Astrocyte of the cerebellum (primary cell): Measurements from ENCODE around the gene TGFBR1.
A peak's percentile ranks its signal among the peaks of the same experiment; 100 is the strongest.

ENCODE experiments used
- DNase-seq: peaks from one replicate; pipeline ENCODE4 v3.0.0-alpha.2; 2011; ENCODE audit warnings: low read depth
- H3K4me3 ChIP-seq: 2 replicates; pipeline ENCODE4 v1.5.1; 2011; ENCODE audit warnings: mild to moderate bottlenecking, low read depth, low read length, moderate library complexity
- in situ Hi-C: cut with HindIII; loops from 2 replicates; pipeline ENCODE4 v1.10.0; 2017; ENCODE audit warnings: low sequenced_read_pairs
- TF ChIP-seq, protein P1 (sequence below): IDR thresholded peaks from 2 replicates; pipeline ENCODE4 v1.5.1; 2012; ENCODE audit warnings: low read length, low read depth, moderate library complexity, mild to moderate bottlenecking; ENCODE audit errors: missing control alignments

TGFBR1 gene

GRCh38 chr9:99128133-99128406, 23.2 kb downstream of the TGFBR1 start:
- in situ Hi-C loops: no loop called here
- no peak overlapping the region for H3K4me3 ChIP-seq
- TF ChIP-seq, protein P1, sequence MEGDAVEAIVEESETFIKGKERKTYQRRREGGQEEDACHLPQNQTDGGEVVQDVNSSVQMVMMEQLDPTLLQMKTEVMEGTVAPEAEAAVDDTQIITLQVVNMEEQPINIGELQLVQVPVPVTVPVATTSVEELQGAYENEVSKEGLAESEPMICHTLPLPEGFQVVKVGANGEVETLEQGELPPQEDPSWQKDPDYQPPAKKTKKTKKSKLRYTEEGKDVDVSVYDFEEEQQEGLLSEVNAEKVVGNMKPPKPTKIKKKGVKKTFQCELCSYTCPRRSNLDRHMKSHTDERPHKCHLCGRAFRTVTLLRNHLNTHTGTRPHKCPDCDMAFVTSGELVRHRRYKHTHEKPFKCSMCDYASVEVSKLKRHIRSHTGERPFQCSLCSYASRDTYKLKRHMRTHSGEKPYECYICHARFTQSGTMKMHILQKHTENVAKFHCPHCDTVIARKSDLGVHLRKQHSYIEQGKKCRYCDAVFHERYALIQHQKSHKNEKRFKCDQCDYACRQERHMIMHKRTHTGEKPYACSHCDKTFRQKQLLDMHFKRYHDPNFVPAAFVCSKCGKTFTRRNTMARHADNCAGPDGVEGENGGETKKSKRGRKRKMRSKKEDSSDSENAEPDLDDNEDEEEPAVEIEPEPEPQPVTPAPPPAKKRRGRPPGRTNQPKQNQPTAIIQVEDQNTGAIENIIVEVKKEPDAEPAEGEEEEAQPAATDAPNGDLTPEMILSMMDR: no peak
- DNase-seq: no peak

DNA sequence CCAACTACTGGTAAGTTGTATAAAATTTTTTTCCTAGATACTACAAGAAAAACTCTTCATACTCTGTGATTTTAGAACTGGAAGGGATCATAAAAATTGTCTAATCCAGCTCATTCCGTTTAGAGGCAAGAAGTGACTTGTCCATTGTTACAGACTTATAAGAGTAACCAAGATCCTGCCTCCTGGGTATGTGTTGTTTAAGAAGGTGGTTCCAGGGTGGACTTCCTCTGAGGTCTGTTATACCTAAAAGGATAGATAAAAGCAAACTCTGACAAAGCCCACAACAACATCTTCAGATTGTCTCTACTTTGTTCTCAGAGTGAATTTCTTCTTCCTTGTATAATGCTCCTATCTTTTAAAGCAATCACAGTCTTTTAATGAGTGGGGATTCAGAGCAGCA, 24.2 kb downstream of the TGFBR1 start:
- no peak for DNase-seq
- in situ Hi-C loops: no loop called here

GRCh38 chr9:99130069-99130468, 25.2 kb downstream of the TGFBR1 start:
- no peak for DNase-seq
- TF ChIP-seq, protein P1: no peak
- in situ Hi-C loops: no loop called here
- H3K4me3 ChIP-seq: no peak overlapping the region

More for the DNA sequence above, 24.2 kb downstream of the TGFBR1 start:
- H3K4me3 ChIP-seq: no peak overlapping the region
- TF ChIP-seq, protein P1: no peak

GRCh38 chr9:99133145-99133544, 28.2 kb downstream of the TGFBR1 start:
- no peak for DNase-seq
- no peak overlapping the region for H3K4me3 ChIP-seq
- TF ChIP-seq, protein P1: no peak
- in situ Hi-C loops: no loop called here

DNA sequence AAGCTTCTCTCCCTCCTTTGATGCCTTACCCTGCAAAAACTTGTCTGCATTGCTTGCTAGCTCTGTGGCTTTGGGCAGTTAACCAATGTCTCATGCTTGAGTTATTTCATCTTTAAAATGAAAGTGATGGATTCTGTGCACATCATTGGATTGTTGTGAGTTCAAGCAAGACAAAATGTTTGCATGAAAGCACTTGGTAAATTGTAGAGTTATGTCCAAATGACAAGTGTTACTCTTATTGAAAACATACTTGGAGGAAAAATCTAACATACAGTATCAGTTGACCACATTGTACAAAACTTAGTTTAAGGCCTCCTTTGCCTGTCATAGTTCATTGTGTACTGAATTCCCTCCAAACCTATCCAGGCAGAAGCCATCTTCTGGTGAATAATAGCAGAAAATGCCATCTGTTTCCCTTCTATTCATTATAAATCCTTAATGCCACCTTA, 30.0 kb downstream of the TGFBR1 start:
- TF ChIP-seq, protein P1: no peak
- in situ Hi-C loops: no loop called here
- DNase-seq: peak; percentile 74
- H3K4me3 ChIP-seq: no peak overlapping the region

DNA sequence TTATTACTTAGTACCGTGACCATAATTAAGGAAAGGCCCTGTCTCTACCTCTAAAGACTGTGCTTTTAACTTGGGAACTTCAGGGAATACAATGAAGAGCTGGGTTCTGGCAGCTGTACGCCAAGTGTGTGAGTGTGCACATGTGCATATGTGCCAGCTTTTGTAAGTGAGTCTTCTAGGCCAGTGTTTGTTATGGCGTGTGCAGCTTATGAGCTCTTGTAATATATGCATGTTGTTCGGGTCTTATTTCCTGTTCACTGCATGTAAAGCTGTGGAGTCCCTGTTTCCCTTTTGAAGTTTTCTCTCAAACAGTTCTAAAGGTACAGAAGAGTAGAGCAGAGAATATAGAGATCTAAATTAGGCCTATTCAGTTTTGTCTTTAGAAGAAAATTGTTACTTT, 30.5 kb downstream of the TGFBR1 start:
- DNase-seq: no peak
- TF ChIP-seq, protein P1: no peak
- in situ Hi-C loops: no loop called here
- no peak overlapping the region for H3K4me3 ChIP-seq

DNA sequence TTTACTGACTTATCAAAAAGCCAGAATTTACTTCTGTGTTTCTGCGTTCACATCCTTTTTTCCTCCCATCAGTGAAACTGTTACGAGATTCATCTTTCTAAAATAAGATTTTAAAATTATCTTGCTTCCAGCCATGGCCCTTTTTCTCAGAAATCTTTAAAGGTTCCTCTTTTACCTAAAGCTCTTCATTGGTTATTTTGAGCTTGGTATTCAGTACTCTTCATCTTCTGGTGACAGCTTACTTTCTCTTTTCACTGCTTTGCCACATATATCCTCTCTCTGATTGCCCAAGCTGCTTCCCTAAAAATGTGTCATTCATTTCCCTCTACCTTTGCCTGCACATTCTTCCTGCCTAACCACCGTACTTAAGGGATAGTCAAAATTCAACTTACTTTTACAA, 32.3 kb downstream of the TGFBR1 start:
- in situ Hi-C loops: no loop called here
- TF ChIP-seq, protein P1: no peak
- no peak for DNase-seq
- no peak overlapping the region for H3K4me3 ChIP-seq
